GM19328 (cell line): ENCODE measurements around the gene SEMA3B.
"Not testable (repeated sequence)": the region's sequence is repeated elsewhere in the genome, so short reads cannot be mapped to it uniquely, and the experiment has no call there.

ENCODE experiments used
- ATAC-seq: cut with Tn5 transposase; IDR thresholded peaks from one replicate; pipeline ENCODE4 v1.9.1; 2021; ENCODE audit warnings: mild to moderate bottlenecking, moderate library complexity; ENCODE audit not compliant: unreplicated experiment

Gene SEMA3B

DNA sequence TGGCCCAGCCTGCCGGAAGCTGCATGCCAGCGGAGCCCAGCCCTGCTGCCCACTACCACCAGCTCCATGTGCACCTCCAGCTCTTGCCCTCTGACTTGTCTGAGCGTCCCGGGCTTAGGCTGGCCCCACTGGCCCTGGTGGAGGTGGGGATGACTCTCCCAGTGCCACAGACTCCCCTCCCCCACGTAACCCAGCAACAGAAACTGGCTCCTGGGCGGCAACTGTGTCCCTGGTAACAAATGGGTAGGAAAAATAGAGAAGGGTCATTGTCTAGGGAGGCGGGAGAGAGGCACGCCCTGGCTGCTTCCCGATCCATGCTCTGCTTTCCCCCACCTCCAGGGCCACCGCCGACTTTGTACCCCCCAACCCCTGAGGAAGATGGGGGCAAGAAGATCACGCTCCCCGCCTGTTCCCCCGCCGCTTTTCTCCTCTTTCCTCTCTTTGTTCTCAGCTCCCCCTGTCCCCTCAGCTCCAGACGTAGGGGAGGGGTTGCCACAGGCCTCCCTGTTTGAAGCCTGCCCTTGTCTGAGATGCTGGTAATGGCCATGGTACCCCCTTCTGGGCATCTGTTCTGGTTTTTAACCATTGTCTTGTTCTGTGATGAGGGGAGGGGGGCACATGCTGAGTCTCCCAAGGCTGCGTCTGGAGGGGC is 10.8 kb upstream of the SEMA3B start:
- ATAC-seq = no peak

- ATAC-seq = no peak
Measured at GRCh38 chr3:50258979-50259378, 10.0 kb upstream of the SEMA3B start.

- peak; percentile 10 for ATAC-seq
Measured at GRCh38 chr3:50259432-50260026, 9.4 kb upstream of the SEMA3B start.

DNA sequence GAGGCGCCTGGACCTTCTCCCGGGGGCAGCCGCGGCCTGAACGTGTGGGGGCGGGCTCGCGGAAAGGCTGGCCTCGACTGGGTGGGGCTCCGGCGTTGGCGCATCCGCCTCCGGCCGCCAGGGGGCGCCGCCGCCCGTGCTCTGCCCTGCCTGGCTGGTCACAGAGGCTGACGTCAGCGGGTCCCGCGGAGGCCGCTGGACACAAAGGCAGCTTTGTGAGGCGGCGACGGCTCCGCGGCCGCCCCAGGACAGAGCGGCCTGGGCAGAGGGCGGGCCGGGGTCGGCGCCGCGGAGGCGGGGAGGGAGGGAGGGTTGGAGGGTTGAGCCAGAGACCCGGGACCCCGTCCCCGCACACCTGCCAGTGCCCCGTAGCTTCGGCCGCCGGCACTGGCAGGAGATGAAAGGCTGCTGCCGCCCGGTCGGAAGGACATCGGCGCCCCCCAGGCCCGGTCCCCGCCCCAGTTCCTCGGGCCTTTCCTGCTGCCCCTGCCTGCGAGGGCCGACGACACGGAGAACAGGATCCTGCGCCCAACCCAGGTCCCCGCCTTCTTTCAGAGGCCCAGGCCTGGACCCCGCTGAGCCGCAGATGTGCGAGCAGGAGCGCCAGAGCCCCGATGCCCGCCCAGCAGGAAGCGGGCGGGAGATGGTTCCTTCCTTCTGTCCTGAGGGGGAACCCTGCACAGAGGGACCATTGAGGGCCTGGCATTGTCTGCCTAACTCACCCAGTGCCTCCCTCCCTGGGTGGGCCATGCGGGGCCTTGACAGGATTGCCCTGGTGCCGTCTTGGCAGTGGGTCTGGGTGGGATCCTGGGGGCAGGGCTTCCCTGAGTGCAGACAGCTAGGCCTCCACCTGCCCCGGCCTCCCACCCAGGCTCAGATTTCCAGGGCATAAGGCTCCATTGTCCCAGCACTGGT is 8.7 kb upstream of the SEMA3B start:
- peak; percentile 82 for ATAC-seq

- ATAC-seq = no peak
Measured at GRCh38 chr3:50260942-50261441, 8.0 kb upstream of the SEMA3B start.

GRCh38 chr3:50261505-50261904 is 7.4 kb upstream of the SEMA3B start:
- no peak for ATAC-seq

- not testable (repeated sequence) for ATAC-seq
Measured at GRCh38 chr3:50262200-50262599, 6.7 kb upstream of the SEMA3B start.

GRCh38 chr3:50262778-50263177 is 6.2 kb upstream of the SEMA3B start:
- ATAC-seq = no peak

GRCh38 chr3:50263478-50264382 is 5.2 kb upstream of the SEMA3B start:
- no peak for ATAC-seq

DNA sequence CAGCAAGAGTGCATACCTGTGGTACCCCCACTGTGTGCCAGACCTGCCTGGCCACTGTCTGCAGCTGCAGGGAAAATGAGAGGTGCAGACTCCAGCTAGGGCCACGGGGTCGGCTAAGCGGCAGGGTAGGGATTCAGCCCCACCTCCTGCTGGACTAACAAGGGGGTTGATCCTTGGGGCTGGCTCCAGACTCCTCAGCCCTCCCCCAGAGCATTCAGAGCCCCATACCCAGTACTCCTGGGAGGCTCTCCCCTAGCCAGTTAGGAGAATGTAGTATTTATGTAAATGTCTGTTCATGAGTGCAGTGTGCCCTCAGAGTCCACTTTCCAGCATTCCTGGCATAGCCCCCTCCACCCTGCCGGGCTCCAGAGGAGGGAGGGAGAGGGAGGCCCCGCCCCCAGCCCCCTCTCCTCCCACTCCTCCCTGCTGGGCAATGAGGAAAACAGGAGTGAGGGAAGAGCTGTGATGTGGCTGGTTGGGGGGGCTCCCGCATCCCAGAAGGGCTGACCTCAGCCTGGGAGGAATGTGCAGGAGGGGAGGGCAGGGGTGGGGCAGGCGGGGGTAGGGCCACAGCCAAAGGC is 4.5 kb upstream of the SEMA3B start:
- ATAC-seq = no peak

DNA sequence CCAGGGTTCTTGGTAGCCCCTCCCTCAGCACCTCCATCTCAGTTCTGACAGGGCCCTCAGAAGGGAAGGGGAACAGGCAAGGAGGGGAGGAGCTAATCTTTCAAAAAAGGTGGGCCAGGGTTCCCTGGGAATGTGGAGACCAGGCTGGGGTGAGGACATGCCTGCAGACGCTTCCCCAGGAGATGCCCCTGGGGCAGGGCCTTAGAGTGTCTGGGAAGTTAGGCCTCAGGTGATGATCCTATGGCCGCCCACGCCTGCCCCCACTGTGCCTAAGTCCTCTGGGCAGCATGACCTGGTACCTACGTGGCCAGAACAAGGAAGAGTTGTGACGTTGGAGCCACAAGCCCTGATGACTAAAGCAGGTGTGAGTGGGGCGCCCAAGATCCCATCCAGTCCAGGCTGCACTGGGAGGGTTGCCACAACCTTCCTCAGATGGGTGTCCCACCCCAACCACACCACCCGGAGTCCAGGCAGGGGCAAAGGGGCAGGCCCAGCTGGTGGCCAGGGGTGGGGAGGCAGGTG is 3.9 kb upstream of the SEMA3B start:
- ATAC-seq = no peak

- no peak for ATAC-seq
Measured at GRCh38 chr3:50265571-50265970, 3.4 kb upstream of the SEMA3B start.

GRCh38 chr3:50266017-50266416 is 2.9 kb upstream of the SEMA3B start:
- no peak for ATAC-seq

- no peak for ATAC-seq
Measured at GRCh38 chr3:50266836-50267235, 2.1 kb upstream of the SEMA3B start.

DNA sequence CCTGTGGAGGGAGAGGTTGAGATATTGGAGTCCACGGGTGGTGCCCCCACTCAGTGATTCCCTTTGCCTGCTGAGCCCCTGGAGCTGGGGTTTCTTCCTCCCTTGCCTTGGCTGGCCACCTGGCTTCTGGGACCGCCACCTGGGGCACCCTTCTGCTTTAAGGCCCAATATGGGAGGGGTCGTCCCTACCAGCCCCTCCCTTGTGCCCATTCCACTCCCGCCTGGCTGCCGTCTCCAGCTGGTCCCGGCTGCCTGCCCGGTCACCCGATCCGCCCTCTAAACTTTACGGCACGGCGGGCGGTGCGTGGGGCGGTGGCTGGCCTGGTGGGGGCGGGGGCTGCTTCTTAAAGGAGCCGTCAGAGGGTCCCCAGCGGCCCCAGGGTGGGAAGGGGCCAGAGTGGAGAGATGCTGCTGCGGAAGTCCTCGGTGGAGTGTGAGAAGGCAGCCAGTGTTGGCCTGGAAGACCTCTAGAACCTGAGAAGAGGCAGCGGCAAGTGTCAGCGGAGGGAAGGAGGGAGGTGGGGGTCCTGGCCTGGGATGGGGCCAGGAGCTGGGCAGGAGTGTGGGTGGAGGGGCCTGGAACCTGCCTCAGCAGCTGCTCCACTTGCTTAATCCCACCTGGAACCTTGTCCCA is 1.6 kb upstream of the SEMA3B start:
- ATAC-seq = no peak

GRCh38 chr3:50268276-50268675 is 671 bp upstream of the SEMA3B start:
- no peak for ATAC-seq

GRCh38 chr3:50269460-50269859 is 513 bp downstream of the SEMA3B start:
- no peak for ATAC-seq

- ATAC-seq = no peak
Measured at GRCh38 chr3:50269977-50270413, 1.0 kb downstream of the SEMA3B start.

- no peak for ATAC-seq
Measured at GRCh38 chr3:50270422-50271224, 1.7 kb downstream of the SEMA3B start.
